Hindlimb muscle (tissue), 1 donor: ENCODE measurements around the gene ATOH7. TPM values are rescaled to one million over a fixed set of nuclear protein-coding genes. Genes with fewer than 3 reads are reported as not detected.
"Not testable (repeated sequence)": the region's sequence is repeated elsewhere in the genome, so short reads cannot be mapped to it uniquely, and the experiment has no call there.

ENCODE experiments used
- DNase-seq: peaks from one replicate; pipeline ENCODE4 v3.0.0-alpha.2; 2013
- polyA plus RNA-seq: library from polyadenylated mRNA; unstranded; fragments of 120-200 nt; gene quantifications from one replicate; pipeline ENCODE4 v1.2.1, GENCODE V29; 2013; ENCODE audit not compliant: insufficient read length

Gene ATOH7
- polyA plus RNA-seq, 1 donor: 0.22 TPM

DNA sequence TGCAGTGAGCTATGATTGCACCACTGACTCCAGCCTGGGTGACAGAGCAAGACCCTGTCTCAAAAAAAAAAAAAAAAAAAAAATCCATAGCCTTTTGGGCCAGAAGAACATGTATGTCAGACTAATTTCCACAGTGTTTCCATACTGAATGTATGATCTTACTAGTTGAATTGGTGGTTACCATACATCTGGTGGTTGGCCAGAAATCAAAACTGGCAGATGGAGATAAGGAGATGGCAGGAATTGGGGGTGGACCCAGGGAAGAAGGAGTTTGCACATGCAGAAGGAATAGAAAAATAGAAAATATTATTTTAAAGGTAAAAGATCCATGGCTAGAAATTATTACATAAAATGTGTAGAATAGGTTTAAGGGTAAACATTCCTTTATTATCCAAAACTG lies 3.7 kb upstream of the ATOH7 start:
- DNase-seq: no peak

DNA sequence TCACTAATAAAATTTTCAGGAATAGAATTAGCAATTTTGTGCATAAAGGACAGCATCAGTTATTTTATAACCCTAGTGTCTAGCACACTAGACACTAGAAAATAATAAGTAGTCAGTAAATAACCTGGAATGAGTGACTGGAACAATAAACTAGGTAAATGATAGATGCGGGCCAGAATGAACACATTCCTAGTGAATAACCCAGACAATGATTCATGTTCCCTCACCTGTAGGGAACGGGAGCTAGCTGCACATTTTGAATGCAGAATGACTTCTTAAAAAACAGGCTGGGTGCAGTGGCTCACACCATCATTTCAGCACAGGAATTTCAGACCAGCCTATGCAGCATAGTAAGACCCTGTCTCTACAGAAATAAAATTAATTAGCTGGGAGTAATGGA lies 3.2 kb upstream of the ATOH7 start:
- no peak for DNase-seq

DNA sequence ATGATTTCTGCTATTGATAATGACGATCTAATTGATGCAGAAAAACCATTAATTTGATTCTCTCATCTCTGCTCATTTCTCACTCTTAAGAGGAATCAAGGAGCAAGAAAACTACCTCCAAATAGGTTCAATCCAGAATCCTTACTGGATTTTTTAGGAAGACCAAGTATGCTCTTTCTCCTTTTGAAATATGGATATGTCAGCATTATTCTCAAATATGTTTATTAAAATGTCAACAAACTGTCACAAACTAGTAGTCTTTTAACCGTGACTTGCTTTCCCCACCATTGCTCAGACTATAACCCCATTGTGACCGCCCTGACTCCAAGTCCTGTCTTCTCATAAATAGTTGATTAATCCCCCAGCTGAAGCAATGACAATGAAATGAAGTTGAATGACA lies 1.1 kb upstream of the ATOH7 start:
- DNase-seq: no peak

DNA sequence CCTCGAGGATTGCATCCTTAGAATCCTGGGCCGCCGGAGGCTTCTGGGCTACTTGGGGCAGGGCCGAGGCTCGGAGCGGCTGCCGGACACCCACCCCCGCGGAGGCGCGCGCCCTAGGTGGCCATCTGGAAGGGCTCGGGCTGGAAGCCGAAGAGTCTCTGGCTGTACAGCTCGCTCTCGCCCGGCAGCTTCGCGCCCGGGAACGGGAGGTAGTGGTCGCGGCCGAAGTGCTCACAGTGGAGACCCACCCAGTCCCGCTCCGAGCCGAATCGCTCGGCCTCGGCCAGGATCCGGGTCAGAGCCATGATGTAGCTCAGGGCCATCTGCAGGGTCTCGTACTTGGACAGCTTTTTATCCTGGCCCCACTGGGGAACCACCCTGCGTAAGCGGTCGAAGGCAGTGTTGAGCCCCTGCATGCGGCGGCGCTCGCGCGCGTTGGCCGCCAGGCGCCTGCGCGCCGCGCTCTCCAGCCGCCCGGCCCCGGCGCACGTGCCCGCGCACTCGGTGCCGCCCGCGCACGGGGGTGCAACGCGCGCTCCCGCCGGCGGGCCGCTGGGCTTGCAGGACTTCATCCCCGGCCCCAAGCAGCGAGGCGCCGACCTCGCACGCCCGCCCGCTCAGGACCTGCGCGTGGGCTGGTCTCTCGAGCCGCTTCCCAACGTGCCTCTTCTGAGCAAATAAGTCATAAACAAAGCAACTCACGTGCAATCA lies 652 bp downstream of the ATOH7 start:
- DNase-seq: peak; percentile 84

DNA sequence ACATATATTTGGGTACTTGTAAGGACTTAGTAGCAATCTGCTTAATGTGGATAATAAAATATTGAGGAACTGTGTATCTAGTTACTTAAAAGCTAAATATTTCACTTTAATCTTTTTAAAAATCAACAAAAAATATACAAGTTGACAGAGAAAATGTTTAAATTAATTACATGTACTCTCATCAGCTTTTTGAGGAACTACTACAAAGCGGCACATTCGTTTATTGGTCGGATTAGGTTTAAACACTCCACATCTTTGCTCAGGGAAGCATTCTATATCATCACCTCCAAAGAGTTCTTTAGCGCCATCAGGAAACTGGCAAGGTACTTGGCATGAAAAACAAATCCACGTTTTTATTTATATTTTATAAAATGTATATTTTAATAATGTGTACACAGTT lies 1.6 kb downstream of the ATOH7 start:
- no peak for DNase-seq

DNA sequence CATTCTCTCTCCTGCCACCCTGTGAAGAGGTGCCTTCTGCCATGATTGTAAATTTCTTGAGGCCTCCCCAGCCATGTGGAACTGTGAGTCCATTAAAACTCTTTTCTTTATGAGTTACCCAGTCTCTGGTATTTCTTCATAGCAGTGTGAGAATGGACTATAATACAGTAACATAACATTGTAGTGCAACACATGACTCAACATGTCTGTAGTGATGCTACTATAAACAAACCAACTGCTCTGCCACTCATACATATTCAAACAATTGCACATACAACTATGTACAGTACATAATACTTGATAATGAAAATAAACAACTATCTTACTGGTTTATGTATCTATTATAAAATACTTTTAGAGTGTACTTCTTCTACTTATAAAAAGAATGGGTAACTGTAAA lies 7.1 kb downstream of the ATOH7 start:
- DNase-seq: no peak

DNA sequence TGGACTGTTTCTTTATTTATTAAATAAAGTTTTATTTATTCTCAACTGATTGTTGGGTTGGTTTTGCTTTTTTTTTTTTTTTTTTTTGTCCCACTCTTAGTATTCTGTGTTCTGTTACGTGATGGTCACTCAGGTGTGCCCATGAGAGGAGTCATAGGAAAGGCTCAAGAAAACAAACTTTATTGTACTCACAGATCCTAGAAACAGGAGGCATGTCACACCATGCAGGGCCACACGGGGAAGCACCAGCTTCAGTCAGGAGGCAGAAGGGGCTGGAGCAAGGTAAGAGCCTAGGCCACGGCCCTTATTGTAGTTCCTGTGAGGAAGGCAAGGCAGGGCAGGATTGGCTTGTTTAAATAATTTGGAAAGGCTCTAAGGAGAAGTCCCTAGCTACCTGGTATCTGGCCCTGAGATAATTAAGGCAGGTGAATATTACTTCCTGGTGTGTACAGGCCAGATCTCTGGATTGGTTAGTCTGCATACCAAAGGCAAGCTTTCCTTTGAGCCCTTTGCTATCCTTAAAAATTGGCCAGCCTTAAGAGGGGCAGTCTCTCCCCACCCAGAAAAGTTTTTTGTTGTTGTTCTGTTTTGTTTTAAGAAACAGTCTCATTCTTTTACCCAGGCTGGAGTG lies 8.3 kb downstream of the ATOH7 start:
- no peak for DNase-seq

DNA sequence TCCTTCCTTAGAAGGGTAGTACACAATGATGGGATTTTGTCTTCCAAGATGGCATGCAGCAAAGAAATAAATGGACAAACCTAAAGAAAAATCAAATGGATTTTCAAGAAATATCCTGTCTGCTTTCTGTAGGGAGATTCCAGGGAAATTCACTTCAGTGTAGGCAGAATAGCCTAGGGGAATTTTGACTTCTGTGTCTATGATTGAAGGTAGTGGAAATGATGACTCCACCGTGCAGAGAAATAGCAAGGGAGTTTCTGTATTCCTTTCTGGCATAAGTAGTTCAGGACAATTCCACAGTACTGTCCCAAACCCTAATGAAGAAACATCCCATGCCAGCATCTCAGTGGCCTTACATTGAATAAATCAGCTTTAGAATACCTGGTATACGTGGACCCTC lies 9.5 kb downstream of the ATOH7 start:
- DNase-seq: no peak

DNA sequence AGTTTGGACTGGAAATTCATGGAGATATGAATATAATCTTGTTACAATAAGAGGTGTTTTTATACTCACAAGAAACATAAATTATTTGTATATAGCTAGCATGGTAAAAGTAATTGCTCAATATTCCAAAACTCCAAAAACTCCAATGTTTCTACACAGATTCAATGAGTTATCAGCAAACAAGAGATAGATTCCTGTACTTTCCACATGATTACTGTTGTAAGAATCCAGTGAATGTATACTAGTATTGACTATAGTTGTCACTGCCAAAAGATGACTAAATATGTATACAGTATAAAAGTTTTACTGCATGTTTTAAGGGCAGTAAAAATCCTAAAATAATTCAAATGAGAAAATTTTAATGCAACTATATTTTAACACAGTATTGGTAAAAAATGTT lies 10.7 kb downstream of the ATOH7 start:
- no peak for DNase-seq

DNA sequence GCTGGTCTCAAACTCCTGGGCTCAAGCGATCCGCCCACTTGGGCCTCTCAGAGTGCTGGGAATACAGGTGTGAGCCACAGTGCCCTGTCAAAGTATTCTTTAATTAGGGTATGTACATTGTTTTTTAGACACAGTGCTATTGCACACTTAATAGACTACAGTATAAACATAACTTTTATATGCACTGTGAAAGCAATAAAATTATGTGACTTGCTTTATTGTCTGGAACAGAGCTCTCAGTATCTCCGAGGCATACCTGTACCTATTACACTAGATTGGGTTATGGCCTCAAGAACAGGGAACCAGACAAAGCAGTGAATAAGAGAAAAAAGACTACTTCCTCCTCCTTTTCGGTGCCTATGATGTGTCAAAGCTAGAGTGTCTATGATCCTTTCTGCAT lies 13.1 kb downstream of the ATOH7 start:
- no peak for DNase-seq

DNA sequence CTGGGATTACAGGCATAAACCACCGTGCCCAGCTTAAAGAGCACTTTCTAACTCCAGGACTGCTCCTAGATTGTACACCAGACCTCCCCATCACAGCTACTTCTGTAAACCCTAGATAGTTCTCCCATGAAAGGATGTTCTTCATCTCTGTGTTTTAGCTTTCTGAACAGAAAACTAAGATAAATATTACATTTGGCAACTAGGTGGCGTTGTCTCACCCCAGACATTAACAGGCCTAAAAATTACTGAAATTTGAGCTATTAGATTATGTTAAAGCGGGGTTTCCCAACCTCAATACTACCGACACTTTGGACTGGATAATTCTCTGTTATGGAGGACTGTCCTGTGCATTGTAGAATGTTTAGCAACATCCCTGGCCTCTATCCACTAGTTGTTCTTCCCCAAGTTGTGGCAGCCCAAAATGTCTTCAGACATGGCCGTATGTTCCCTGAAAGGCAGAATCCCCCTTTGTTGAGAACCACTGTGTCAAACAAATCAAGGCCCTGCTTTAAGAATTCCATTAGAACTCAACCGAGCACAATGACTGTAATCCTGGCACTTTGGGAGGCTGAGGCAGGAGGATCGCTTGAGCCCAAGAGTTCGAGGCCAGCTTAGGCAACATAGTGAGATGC lies 19.1 kb downstream of the ATOH7 start:
- no peak for DNase-seq

DNA sequence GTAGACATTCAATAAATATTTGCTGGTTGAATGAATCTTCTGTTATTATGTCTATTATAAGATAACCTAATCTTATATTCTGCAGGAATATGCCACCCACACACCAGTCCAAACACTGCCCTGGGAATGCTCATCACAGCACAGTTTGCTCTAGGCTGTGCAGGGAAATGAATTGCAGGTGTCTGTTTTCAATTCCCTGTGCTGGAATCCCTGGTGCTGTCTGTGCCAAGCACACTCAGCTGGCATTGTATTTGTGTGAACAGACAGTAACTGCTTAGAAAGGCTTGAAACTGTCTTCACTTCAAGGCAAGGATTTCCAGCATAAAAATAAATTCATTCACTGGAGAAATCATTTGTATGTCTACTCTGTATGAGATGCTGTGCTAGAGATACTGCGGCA lies 20.2 kb downstream of the ATOH7 start:
- no peak for DNase-seq

DNA sequence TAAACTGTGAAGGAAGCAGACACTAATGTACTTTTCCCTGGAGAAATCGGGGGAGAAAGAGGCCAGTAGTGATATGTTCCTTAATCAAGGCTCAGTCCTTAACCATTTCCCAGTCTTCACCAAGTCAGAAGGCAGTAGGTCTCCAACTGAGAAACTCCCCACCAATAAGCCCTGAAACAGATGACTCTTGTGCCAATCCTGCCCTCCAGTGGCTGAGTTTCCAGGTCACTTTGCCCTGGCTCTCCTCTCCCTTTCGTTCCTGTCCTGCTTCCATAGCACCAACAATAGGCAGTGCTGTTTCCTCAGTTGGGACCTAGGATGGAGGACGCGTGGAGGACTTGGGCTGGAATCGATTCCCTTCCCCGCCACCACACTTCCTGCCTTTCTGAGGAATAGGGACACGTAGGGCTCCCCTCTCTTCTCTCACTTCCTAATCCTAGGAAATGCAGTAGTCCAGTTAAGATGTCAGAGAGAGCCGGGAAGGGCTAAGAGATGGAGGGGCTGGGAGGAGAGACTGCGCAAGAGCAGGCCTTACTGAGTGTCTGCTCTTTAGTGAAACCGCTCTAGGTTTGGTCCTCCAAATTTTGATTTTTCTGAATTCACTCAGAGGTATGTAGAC lies 23.4 kb downstream of the ATOH7 start:
- peak; percentile 19 for DNase-seq

DNA sequence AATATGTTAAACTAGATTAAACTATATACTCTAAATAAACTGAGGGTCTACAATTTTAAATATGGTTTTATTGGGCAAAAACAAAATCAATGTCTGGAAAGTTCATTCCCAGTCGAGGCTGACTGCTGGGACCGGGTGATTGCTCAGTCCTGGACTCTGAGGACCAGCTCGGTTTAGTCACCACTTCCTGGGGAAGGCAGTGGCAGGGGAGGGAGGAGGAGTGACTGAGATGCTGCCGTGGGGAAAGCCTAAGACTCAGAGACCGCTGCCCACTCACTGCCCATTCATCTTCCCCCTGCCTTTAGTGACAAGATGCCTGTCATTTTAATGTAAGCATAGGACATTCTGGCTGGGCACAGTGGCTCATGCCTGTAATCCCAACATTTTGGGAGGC lies 29.0 kb downstream of the ATOH7 start:
- no peak for DNase-seq

DNA sequence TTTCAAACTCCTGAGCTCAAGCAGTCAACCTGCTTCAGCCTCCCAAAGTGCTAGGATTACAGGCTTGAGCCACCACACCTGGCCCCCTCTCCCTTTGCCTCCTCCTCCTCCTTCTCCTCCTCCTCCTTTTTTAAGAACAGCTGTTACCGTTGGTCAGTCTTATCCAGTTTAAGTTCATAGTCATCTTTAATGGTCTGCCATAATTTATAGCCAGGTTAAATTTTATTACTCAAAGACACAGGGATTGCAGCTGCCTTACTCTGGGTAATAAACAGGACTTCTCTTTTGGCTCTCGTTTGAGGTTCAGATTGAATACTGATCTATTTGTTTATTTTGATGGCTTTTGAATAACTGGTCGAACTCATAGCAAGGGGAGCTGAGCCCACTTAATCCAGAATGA lies 35.2 kb downstream of the ATOH7 start:
- DNase-seq: no peak

DNA sequence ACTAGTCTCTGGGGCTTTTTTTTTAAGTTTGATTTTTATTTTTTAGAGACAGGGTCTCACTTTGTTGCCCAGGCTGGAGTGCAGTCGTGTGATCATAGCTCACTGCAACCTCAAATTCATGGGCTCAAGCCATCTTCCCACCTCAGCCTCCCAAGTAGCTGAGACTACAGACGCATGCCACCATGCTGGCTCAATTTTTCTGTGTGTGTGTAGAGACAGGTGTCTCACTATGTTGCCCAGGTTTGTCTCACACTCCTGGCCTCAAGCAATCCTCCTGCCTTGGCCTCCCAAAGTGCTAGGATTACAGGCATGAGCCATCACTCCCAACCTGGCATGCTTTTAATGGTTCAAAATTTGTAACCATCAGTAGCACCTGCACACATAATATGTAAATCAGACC lies 36.1 kb downstream of the ATOH7 start:
- not testable (repeated sequence) for DNase-seq

DNA sequence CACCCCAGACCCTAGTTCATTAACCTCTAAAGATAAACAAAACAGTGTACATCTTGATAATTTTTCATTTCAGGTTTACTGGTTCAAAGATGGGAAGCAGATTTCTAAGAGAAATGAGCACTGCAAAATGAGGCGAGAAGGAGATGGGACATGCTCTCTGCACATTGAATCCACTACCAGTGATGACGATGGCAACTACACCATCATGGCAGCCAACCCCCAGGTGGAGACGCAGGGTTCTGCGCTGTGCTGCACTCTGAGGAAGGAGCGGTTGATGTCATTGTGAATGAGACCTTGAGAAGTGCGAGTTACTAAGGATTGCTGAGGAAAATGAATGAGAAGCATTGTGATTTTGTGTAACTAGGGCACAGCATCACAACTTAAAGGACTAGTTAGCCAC lies 37.6 kb downstream of the ATOH7 start:
- DNase-seq: no peak

DNA sequence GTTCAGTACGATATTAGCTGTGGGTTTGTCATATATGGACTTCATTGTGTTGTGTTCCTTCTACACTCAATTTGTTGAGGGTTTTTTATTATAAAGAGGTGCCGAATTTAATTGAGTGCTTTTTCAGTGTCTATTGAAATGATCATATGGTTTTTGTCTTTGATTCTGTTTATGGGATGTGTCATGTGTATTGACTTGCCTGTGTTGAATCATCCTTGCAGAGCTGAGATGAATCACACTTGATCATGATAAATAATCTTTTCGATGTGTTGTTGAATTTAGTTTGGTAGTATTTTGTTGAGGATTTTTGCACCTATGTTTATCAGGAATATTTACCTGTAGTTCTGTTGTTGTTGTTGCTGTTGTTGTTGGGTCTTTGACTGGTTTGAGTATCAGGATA lies 39.8 kb downstream of the ATOH7 start:
- no peak for DNase-seq

DNA sequence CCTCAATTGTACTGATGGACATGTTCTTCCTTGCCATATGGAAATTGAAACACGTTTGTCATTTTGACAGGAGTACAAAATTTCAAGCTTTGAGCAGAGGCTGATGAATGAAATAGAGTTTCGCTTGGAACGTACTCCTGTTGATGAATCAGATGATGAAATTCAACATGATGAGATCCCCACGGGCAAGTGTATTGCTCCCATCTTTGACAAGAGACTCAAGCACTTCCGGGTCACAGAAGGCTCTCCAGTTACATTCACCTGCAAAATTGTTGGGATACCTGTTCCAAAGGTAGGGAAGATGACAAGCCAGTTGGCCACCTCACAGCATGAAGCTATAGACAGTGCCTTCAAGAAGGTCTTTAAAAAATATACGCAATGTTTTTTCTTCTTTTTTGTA lies 43.1 kb downstream of the ATOH7 start:
- DNase-seq: no peak

DNA sequence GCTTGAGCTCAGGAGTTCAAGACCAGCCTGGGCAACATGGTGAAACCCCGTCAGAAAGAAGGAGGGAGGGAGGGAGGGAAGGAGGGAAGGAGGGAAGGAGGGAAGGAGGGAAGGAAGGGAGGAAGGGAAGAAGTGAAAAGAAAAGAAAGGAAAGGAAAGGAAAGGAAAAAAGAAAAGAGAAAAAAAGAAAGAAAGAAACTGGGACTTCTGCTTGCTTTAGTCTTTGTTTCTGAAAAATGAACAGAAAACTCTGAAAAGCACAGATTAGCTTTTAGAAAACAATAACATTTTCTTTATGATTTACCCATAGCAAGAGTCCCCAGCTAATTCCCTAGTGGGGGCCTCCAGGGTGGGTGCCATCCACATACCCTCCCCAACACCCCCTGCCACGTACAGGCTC lies 46.8 kb downstream of the ATOH7 start:
- DNase-seq: no peak

DNA sequence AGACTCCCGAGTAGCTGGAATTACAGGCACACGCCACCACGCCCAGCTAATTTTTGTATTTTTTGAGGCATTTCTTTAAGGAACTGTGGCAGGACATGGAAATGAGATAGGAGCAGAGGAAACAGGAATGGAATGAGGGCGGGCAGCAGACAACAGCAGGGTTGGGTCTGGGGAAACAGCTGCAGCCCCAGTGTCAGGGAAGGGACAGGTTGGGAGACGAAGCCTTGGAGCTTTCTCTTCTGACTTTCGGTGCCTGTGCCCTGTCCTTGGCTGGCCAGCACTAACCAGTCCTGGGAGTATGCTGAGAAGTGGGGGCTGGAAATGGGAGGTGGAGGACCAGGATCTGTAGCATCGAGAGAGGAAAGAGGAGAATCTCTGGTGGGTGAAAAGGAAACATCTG lies 47.4 kb downstream of the ATOH7 start:
- no peak for DNase-seq
